ENCODE measurements around the gene BMP2.

The BMP2 gene

DNA sequence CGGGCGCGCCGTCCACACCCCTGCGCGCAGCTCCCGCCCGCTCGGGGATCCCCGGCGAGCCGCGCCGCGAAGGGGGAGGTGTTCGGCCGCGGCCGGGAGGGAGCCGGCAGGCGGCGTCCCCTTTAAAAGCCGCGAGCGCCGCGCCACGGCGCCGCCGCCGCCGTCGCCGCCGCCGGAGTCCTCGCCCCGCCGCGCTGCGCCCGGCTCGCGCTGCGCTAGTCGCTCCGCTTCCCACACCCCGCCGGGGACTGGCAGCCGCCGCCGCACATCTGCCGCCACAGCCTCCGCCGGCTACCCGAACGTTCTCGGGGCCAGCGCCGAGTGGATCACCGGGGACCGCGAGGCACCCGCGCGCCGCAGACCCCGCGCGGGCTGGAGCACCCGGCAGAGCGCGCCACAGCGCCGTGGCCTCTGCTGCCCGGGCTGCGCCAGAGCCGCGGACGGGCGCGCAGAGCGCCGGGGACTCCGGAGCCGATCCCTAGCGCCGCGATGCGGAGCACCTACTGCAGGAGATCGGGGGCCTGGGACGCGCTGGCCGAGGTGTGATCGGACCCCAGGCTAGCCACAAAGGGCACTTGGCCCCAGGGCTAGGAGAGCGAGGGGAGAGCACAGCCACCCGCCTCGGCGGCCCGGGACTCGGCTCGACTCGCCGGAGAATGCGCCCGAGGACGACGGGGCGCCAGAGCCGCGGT is at the start of gene BMP2:
BMP2 (plus strand) TSS at position 151 of the 692 bp plus-strand sequence. CDS start 2,441 bp downstream, outside the sequence.
- no peak for DNase-seq (ENCODE audit: low spot score)

DNA sequence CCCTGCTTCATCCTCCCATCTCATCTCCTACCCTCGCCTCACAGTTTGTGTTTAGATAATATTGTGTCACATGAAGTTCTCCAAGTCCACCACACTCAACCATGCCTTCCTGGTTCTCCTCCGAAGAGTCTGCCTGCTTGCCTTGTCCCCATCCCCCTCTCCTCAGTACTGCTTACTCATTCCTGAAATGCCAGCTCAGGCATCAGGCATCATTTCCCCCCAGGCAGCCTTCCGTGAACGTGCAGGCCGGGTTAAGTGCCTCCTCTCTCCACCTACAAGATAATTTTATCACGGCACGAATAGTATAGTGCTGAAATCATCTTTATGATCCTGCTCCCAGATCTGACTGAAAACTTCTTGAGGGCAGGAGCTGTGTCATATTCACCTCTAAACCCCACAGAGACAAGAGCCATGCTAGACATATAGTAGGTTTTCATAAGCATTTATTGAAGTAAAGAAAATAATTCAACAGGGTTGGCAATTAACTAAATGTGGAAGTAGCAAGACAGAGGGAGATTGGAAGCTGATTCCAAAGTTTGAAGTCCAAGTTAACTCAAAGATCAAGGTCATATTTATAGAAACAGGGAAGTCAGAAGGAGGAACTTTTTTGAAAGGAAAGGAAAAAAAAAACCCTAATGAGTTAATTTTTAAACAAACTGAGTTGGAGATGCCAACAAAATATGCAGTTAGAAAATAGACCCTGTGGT is 48.7 kb upstream of the BMP2 start:
- peak; percentile 49 for DNase-seq (ENCODE audit: low spot score)

DNA sequence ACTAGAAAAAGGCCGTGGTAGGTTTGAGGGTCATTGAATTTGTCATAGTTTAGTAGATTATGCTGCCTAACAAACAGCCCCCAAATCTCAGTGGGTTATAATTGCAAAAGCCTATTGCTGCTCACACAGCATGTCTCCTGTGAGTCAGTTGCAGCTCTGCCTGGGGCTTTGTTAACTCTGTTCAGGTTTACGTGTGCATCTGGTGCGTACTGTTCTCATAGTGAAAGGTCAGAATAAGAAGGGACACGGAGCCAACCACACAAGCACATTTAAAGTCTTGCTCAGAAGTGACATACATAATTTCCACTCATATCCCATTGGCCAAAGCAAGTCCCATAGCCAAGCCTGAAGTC is 48.1 kb upstream of the BMP2 start:
- DNase-seq (ENCODE audit: low spot score) = no peak

DNA sequence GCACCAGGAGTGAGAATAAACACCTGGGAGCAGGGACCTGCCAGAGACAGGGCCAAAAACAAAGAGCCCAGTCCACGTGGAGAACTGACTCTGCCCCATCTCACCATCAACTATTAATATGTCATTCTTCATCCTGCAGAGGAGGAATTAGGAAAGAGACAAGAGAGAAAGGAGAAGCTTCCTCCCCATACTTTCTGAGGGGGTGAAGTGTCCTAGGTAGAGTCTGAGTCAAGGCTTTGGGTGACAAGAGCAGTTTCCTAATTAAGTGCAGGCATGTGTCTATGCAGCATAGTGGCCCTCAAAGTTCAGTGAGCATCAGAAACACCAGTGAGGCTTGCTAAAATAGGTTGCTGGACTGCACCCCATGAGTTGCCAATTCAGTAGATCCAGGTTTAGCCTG is 40.7 kb upstream of the BMP2 start:
- no peak for DNase-seq (ENCODE audit: low spot score)

DNA sequence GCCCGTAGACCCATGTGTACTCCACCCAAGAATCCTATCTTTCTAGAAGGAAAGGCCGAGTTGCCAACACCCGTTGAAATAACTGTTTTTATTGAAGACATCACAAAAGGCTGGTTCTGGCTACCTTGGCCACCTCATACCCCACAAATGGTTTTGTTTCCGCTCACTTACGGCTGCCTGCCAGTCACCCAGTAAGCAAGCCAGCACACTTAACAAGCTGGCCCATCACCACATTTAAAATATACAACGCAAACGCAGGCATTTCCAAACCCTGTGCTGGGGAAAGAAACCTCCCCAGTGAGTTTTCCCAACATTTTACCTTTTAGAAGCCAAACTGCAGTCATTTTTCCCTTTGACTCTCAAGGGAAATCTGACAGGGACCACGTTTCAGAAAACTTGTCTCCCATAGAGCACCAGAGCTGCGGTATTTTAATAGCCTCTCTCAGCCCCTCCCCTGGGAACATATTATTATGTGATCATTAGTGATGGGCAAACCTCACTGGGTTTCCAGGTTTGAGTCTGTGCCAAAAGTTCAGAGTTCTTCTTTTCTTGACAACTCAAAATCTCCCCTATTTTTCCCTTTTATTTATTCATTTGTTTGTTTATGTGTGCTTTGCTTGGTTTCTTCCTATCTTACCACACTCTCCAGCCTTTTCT is 36.7 kb upstream of the BMP2 start:
- DNase-seq (ENCODE audit: low spot score) = no peak

DNA sequence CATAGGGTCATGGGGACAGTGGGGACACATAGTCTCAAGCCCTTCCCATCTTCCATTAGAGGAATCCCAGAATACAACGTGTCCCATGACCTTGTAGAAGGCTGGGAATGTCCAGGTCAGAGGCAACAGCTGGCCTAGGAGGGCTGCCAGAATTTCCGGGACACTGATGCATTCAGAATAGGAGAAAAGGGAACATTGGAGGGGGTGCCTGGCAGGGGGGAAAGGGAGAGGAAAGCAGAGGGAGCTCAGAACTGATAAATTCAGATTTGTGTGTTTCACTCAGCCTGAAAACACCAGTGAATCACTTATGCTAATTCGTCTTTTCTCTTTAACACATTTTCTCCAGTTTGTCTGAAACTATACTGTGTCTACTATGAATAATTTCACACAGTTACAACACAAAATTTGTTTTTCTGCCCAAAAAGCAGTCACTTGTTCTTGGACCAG is 35.5 kb upstream of the BMP2 start:
- no peak for DNase-seq (ENCODE audit: low spot score)

DNA sequence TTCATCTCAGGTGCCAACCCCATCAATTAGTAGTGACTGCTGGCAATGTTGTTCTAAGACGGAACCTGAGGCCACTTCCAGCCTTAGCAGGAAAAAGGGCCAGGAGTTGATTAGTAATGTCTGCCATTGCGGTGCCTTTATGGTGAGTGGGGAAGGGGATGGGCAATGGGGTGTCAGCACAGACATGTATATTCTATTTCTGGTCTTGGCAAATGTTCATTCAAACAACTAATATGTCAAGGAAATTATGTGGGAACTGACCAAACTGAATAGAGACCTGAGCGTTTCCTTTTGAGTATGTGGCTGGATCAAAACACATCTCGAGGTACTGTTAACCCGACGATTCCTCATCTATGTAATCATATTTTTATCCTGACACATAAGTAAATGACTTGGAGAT is 34.6 kb upstream of the BMP2 start:
- no peak for DNase-seq (ENCODE audit: low spot score)

DNA sequence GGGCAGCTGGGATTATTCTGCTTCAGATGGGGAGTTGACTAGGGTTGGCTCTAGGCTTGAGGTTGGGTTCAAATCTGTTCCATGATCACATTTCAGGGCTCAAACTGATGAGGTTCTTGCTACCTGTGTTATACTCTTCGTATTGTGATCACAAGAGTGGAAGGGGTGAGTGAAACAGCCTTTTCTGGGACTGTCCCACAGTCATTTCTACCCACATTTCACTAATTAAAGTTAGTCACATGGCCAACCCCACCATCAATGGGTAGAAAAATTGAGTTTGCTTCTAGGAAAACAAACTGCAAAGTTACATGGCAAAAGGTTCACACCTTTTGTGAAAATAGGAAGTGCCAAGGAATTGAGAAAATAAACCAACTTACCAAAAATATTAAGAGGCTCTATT is 33.5 kb upstream of the BMP2 start:
- DNase-seq (ENCODE audit: low spot score) = no peak

DNA sequence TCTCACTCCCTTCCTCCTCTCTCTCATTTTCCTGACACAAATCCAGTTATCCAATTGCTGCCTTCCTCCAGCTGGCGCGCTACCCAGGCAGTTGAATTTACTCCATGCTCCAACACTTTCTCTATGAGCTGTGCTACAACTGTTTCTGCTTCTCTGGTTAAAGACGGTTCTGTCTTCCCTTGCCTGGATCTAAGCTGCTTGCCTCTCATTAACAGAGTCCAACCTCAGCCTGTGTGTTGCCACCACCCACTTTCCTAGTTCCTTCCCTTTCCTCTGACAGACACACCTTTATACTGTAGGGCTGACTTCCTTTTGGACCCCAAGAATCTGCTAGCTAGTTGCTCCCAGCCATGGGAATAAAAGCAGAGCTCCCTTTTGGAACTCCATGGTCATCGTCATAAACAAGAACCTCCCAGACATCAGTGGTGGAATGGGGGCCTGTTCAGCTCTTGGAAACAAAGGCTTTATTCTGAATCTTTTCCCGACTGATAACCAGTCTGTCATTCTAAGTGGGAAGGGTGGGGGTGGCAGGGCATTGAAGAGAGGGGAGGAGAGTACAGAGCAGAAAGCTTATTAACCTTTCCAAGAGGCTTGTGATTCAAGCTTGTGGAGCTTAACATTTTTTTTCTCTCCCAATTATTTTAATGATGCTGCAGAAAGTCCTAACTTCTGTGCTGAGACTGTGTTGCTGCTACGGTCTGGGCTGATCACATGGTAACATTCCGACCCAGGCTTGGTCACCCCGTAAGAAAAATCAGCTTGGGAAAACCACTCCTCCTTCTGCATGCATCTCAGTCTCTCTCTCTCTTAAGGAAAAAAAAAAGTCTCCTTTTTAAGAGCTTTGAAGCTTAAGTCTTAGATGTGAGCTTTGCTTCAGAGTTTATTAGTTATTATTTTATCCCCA is 31.3 kb upstream of the BMP2 start:
- DNase-seq (ENCODE audit: low spot score) = peak; percentile 83

DNA sequence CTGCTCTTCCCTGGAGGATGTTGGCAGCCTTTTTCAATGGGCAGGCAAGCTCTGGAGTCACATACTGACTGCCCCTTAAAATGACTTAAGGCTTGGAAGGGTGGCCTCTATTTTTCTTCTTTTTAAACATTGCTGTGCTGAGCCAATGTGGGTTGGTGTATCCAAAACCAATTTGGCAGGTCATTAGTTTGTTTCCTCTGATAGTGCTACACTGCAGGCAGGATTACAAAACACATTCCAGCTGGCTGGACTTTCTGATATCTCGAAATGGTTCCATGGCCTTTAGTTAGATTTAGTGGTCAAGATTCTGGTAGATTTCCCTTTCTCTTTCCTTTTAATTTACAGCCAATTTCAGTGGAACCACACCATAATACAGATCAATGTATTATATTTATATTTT is 28.1 kb upstream of the BMP2 start:
- DNase-seq (ENCODE audit: low spot score) = no peak

DNA sequence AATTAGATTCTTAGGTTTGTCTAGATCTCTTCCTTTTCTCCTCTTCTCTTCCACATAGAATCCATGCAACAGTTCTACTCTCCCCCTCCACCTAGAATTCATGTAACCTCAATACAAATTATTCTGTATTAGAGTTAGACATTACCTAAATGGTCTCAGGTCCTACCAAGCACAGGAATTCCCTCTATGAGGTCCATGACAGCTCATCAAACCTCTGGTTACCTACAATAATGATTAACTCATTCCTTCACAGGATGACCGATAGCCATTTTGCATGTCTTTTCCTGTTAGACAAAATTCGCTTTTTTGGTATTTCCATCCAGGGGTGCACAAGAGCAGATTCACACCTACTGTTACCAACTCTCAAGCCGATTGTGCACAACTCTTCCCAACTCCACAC is 27.4 kb upstream of the BMP2 start:
- DNase-seq (ENCODE audit: low spot score) = no peak

DNA sequence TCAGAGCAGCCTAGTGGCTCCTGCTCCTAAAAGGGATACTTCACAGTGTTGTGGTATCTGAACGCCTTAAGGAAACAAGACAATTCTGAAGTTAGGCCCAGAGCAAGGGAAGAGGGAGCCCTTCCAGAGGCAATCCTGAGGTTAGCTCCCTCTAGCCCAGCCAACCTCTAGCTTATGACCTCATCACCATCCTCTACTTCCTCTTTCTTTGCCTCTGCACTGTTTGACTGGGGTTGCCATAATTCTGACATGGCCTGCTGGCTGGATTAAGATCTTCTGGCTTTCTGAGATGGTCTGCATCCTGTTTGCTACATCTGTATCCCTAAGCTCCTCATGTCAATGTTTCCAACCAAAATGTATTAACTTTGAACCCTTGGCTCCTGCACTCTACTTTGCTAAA is 23.3 kb upstream of the BMP2 start:
- DNase-seq (ENCODE audit: low spot score) = no peak

DNA sequence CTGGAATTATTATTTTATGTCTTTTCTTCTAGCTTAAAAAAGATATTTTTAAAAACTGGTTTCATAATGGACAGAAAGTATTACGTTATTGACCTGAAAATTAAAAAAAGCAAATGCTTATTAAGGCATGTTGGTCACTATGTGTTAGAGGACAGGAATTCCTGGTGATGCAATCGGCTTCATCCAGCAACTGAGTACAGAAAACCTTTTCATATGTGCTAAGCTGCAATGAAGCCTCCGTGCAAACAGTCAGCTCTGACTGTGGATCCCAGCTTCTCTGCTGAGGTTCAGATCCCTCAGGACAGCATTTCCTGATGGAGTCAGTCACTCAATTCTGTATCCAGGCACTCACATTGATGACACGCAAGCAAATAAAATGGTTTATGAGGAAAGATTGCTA is 22.7 kb upstream of the BMP2 start:
- peak; percentile 21 for DNase-seq (ENCODE audit: low spot score)

DNA sequence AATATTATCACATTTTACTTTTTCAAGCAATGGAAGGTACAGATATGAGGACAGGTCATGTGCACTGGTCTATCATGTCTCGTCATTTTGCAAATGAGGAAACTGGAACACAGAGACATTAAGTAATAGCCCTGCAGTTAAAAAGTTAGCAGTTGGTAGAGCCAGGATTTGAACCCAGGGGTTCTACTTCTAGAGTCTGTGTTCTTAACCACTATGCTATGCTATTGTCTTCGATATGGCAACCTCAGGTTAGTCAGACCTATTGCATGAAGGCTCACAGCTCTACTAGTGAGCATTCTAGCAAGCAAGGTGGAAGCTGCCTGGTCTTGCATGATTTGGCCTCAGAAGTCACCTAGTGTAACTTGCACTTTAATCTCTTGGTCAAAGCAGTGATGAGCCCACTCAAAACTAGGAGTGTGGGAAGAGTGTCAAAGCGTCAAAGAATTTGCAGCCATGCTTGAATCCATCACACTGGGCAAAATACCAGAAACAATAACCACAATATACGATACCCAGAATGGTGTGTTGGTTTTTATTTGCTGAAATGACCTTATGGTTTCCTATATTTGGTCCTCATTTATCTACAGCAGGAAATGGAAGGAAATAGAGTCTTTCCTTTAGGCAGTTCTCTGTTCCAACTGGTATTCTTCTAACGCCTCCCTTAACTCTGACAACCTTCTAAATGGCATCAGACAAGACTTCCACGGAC is 20.4 kb upstream of the BMP2 start:
- no peak for DNase-seq (ENCODE audit: low spot score)

DNA sequence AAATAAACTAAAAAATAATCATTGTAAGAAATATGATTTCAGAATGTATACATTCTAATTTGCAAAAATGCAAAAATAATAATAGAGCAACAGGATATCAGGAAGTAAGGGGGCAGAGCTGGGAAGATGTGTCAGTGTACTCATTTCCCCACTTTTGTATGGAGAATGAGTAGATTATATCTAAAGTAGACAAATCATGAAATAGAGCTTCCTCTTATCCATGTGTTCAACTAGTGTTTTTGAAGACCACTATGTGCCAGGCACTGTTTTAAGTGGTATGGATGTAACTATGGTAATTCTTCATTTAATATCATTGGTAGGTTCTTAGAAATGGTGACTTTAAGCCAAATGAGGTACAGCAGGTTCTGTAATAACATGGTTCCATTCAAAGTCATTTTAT is 17.0 kb upstream of the BMP2 start:
- no peak for DNase-seq (ENCODE audit: low spot score)

DNA sequence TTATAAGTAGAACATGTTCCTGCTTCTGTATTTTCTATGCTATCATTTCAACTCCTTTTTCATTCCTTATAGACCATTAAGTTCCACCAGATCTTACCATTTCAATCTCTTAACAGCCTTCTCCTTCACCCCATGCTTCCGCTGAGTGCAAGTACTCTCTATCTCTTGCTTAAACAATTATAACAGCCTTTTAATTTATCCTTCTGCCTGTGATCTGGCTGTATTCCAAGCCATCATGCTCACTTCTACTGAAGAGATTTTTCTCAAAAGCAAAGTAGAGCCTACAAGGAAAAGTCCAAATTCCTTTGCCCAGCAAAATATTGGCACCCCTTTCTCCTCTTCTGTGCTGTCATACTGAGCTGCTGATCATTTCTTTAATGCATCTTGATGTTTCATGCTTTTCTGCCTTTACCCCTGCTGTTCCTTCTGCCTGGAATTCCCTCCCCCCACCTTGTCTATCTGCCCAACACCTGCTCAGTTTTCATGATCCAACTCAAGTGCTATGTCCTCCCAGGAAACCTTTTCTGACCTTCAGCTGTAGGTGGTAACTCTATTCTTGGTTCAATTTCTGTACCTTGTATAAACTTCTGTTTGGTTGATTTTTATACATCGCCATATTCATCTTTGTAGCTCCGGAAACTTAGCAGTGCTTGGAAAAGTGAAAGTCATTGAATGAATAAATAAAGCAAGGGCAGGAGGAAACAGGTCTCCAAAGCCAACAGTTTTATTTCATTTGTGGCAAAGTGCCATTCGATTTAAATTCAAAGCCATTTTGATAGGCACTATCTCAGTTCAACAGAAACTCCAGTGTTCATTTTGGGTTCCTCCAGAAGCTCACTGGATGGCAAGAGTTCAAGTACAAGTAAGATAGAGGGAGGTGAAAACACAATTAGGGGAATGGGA is 10.5 kb upstream of the BMP2 start:
- no peak for DNase-seq (ENCODE audit: low spot score)

DNA sequence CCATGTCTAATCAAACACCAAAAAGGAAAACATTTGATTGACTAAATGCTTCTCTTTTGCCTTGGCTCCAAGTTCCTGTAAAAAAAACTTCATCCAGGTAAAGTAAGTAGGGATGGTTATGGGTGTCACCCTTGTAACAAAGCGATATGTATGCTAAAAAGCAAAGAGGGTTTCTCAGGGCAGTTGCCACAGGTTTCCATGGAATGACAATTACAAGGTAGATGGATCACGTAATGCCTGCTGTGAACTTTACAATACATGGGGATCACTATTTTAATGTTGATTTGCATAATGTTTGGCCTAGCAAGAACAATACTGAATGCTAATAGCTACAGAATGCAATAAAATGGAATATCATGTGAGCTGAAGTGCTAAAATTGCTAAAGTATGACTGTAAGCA is 2.9 kb upstream of the BMP2 start:
- DNase-seq (ENCODE audit: low spot score) = no peak

DNA sequence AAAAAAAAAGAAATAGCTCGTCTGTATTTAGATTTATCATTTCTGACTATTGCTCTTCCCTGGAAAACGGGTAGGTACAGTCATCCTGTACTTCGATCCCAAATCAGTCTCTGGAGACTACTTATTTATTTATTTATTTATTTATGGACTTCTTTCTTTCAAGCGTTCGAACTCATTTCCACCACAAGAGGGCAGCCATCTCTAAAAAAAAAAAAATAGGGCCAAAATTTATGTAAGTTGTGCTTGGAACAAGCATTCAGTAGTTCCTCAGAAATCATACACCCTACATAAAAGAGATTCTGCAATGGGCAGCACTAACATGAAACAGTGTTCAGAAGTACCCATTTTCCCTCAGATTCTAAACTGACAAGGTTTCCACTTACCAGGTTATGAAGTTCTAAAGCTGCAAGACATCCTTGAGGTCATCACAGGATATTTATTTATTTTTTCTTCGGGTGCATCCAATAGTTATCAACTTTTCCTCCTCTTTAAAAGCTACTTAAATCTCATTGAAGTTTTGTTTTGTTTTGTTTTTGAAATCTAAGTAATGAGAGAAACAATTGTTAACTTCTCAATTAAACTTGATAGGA is 1.9 kb upstream of the BMP2 start:
- DNase-seq (ENCODE audit: low spot score) = no peak

DNA sequence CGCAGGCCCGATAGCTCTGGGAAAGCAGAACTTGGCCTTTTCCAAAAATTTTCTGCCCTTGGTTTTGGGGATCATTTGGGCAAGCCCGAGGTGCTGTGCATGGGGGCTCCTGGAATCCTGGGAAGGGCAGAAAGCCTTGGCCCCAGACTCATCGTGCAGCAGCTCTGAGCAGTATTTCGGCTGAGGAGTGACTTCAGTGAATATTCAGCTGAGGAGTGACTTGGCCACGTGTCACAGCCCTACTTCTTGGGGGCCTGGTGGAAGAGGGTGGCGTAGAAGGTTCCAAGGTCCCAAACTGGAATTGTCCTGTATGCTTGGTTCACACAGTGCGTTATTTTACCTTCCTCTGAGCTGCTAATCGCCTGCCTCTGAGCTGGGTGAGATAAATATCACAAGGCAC is 1.1 kb upstream of the BMP2 start:
- DNase-seq (ENCODE audit: low spot score) = no peak

DNA sequence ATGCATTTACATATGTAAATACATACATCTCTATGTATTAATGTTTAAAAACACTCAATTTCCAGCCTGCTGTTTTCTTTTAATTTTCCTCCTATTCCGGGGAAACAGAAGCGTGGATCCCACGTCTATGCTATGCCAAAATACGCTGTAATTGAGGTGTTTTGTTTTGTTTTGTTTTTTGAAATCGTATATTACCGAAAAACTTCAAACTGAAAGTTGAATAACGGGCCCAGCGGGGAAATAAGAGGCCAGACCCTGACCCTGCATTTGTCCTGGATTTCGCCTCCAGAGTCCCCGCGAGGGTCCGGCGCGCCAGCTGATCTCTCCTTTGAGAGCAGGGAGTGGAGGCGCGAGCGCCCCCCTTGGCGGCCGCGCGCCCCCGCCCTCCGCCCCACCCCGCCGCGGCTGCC is 355 bp upstream of the BMP2 start:
- no peak for DNase-seq (ENCODE audit: low spot score)

Measured in COLO829 (cell line).